Body of pancreas (tissue), 4 donors: ENCODE data around the gene OR1I1.

Source experiments
- POLR2A ChIP-seq, 3 donors: fragments of 450-650 bp; IDR thresholded peaks; one replicate each; pipeline ENCODE4 v1.6.1; 2016; ENCODE audit warnings: antibody characterized with exemption in 3 of 3, mild to moderate bottlenecking in 2 of 3
- TF ChIP-seq, protein P1 (sequence below), 7 experiments: fragments of 450-650 bp in 4 of 7; fragments of 200-600 bp in 3 of 7; sonication (generic) in 3 of 7; IDR thresholded peaks; one replicate each; pipeline ENCODE4 v1.5.1; 2016 to 2019; ENCODE audit warnings: antibody characterized with exemption in 7 of 7

DNA sequence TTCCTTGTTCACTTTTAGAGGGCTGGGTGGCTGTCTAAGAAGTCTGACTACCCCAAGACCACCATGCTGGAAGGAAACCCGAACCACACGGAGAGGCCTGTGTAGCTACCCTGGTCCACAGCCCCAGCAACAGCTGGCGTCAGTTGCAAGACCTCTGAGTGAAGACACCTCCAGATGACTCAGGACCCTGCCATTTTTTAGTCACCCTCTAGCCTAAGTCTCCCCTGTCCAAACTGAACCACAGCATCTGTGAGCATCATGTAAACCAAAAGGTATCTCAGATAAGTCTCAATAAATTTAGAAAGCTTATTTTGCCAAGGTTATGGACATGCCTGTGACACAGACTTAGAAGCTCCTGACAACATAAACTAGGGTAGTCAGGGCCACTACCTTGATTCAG lies 23.0 kb downstream of the OR1I1 start:
- TF ChIP-seq, protein P1, sequence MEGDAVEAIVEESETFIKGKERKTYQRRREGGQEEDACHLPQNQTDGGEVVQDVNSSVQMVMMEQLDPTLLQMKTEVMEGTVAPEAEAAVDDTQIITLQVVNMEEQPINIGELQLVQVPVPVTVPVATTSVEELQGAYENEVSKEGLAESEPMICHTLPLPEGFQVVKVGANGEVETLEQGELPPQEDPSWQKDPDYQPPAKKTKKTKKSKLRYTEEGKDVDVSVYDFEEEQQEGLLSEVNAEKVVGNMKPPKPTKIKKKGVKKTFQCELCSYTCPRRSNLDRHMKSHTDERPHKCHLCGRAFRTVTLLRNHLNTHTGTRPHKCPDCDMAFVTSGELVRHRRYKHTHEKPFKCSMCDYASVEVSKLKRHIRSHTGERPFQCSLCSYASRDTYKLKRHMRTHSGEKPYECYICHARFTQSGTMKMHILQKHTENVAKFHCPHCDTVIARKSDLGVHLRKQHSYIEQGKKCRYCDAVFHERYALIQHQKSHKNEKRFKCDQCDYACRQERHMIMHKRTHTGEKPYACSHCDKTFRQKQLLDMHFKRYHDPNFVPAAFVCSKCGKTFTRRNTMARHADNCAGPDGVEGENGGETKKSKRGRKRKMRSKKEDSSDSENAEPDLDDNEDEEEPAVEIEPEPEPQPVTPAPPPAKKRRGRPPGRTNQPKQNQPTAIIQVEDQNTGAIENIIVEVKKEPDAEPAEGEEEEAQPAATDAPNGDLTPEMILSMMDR (IDR thresholded peaks at IDR 0.05), result no peak
- TF ChIP-seq POLR2A (IDR thresholded peaks at IDR 0.05), result no peak
